H1 (cell line): Measurements from ENCODE around the gene HGFAC. TPM values are rescaled to one million over a fixed set of nuclear protein-coding genes. Genes with fewer than 3 reads are reported as not detected.

Source experiments
- TBP ChIP-seq: IDR thresholded peaks from 2 replicates; pipeline ENCODE4 v1.6.1; 2011; ENCODE audit warnings: low read depth, low read length, improper control_type of control experiment
- polyA plus RNA-seq, 7 experiments: library from polyadenylated mRNA; depleted of rRNA in 3 of 7; stranded (reverse) in 5 of 7; unstranded in 2 of 7; fragments of >200 nt in 5 of 7; fragments of 200-250 nt in 2 of 7; gene quantifications; 1 replicate in 5 of 7; 2 replicates in 1 of 7; 4 replicates in 1 of 7; pipeline versions ENCODE4 v1.2.1 to v1.2.3, GENCODE V29; 2011 to 2013; ENCODE audit warnings: missing spikeins in 2 of 7, mixed read lengths in 2 of 7
- total RNA-seq: library from RNA; stranded (reverse); fragmentation: NEBNext Ultra II Directional; extraction: Animal tissue kit (Norgen Biotek cat#: 25700); gene quantifications from 2 replicates; pipeline ENCODE4 v1.2.1, GENCODE V29; 2021
- TF ChIP-seq, protein P1 (sequence below): fragments of 300-600 bp; sonication (generic); IDR thresholded peaks from 2 replicates; pipeline ENCODE4 v1.7.1; 2012; ENCODE audit warnings: low read length, moderate library complexity, mild to moderate bottlenecking, inconsistent platforms; ENCODE audit not compliant: insufficient replicate concordance

The HGFAC gene
- total and polyA plus RNA-seq, 2 of the 8 experiments (the other 6 are each of a cell fraction or from before 2014, with no cell fraction given) = 0.14 to 0.15 TPM

DNA sequence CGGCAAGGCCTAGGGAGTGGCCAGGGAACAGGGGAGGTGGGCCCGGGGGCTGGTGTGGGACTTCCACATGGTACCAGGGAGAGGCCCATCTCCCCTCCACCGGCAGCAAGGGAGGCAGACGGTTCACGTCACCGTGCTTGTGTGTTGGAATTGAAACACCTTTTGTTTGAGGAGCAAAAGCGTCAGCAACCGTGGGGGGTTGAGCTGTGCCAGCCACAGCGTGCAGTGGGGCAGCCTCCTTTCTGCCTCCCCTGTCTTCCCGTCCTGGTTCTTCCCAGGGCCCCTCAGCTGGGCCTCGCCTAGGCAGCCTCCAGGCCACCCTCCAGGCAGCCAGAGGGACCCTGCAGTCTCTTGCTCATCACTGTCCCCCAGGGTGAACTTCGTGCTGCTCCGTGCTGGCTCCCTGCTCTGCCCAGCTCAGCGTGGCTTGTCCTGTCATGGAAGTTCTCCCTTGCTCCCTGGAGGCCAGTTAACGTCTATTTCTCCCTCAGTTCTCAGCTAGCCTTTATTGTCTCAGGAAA lies 32.1 kb upstream of the HGFAC start (continued):
- TF ChIP-seq, protein P1, sequence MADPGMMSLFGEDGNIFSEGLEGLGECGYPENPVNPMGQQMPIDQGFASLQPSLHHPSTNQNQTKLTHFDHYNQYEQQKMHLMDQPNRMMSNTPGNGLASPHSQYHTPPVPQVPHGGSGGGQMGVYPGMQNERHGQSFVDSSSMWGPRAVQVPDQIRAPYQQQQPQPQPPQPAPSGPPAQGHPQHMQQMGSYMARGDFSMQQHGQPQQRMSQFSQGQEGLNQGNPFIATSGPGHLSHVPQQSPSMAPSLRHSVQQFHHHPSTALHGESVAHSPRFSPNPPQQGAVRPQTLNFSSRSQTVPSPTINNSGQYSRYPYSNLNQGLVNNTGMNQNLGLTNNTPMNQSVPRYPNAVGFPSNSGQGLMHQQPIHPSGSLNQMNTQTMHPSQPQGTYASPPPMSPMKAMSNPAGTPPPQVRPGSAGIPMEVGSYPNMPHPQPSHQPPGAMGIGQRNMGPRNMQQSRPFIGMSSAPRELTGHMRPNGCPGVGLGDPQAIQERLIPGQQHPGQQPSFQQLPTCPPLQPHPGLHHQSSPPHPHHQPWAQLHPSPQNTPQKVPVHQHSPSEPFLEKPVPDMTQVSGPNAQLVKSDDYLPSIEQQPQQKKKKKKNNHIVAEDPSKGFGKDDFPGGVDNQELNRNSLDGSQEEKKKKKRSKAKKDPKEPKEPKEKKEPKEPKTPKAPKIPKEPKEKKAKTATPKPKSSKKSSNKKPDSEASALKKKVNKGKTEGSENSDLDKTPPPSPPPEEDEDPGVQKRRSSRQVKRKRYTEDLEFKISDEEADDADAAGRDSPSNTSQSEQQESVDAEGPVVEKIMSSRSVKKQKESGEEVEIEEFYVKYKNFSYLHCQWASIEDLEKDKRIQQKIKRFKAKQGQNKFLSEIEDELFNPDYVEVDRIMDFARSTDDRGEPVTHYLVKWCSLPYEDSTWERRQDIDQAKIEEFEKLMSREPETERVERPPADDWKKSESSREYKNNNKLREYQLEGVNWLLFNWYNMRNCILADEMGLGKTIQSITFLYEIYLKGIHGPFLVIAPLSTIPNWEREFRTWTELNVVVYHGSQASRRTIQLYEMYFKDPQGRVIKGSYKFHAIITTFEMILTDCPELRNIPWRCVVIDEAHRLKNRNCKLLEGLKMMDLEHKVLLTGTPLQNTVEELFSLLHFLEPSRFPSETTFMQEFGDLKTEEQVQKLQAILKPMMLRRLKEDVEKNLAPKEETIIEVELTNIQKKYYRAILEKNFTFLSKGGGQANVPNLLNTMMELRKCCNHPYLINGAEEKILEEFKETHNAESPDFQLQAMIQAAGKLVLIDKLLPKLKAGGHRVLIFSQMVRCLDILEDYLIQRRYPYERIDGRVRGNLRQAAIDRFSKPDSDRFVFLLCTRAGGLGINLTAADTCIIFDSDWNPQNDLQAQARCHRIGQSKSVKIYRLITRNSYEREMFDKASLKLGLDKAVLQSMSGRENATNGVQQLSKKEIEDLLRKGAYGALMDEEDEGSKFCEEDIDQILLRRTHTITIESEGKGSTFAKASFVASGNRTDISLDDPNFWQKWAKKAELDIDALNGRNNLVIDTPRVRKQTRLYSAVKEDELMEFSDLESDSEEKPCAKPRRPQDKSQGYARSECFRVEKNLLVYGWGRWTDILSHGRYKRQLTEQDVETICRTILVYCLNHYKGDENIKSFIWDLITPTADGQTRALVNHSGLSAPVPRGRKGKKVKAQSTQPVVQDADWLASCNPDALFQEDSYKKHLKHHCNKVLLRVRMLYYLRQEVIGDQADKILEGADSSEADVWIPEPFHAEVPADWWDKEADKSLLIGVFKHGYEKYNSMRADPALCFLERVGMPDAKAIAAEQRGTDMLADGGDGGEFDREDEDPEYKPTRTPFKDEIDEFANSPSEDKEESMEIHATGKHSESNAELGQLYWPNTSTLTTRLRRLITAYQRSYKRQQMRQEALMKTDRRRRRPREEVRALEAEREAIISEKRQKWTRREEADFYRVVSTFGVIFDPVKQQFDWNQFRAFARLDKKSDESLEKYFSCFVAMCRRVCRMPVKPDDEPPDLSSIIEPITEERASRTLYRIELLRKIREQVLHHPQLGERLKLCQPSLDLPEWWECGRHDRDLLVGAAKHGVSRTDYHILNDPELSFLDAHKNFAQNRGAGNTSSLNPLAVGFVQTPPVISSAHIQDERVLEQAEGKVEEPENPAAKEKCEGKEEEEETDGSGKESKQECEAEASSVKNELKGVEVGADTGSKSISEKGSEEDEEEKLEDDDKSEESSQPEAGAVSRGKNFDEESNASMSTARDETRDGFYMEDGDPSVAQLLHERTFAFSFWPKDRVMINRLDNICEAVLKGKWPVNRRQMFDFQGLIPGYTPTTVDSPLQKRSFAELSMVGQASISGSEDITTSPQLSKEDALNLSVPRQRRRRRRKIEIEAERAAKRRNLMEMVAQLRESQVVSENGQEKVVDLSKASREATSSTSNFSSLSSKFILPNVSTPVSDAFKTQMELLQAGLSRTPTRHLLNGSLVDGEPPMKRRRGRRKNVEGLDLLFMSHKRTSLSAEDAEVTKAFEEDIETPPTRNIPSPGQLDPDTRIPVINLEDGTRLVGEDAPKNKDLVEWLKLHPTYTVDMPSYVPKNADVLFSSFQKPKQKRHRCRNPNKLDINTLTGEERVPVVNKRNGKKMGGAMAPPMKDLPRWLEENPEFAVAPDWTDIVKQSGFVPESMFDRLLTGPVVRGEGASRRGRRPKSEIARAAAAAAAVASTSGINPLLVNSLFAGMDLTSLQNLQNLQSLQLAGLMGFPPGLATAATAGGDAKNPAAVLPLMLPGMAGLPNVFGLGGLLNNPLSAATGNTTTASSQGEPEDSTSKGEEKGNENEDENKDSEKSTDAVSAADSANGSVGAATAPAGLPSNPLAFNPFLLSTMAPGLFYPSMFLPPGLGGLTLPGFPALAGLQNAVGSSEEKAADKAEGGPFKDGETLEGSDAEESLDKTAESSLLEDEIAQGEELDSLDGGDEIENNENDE = no peak
- no peak for TF ChIP-seq TBP
